Peyer's patch (tissue), 4 donors: Measurements from ENCODE around the gene GPR83.

Experiments
- CTCF ChIP-seq, 6 experiments: fragments of 450-650 bp in 4 of 6; fragments of 200-600 bp in 2 of 6; sonication (generic) in 1 of 6; IDR thresholded peaks; one replicate each; pipeline ENCODE4 v1.5.1; 2017 to 2019; ENCODE audit warnings: antibody characterized with exemption in 6 of 6, mild to moderate bottlenecking in 3 of 6, moderate library complexity in 1 of 6
- POLR2A ChIP-seq, 2 donors: fragments of 450-650 bp; IDR thresholded peaks; one replicate each; pipeline ENCODE4 v1.5.1; 2017; ENCODE audit warnings: antibody characterized with exemption in 2 of 2, mild to moderate bottlenecking in 2 of 2, moderate library complexity in 2 of 2

GRCh38 chr11:94342250-94342649 lies 59.0 kb downstream of the GPR83 start:
- no peak for TF ChIP-seq CTCF (IDR thresholded peaks at IDR 0.05)
- no peak for TF ChIP-seq POLR2A (IDR thresholded peaks at IDR 0.05)
